ENCODE results near the gene CERKL. TPM values are rescaled to one million over a fixed set of nuclear protein-coding genes. Genes with fewer than 3 reads are reported as not detected.

CERKL gene
- total RNA-seq, 1 experiment from 2014 or later: 0.24 TPM

- TF ChIP-seq ZNF396 (CRISPR knock-in tag; IDR thresholded peaks at IDR 0.05; ENCODE audit: borderline replicate concordance) (no peak), NR2C2 (CRISPR knock-in tag; IDR thresholded peaks at IDR 0.05) (no peak), ZNF423 (CRISPR knock-in tag; IDR thresholded peaks at IDR 0.05) (no peak), NFATC4 (CRISPR knock-in tag; IDR thresholded peaks at IDR 0.05) (no peak), ZNF138 (CRISPR knock-in tag; conservative IDR thresholded peaks at IDR 0.05) (no peak), HMGXB4 (CRISPR knock-in tag; IDR thresholded peaks at IDR 0.05) (no peak), JAZF1 (CRISPR knock-in tag; IDR thresholded peaks at IDR 0.05) (no peak), ZNF219 (CRISPR knock-in tag; IDR thresholded peaks at IDR 0.05; ENCODE audit: borderline replicate concordance) (no peak)
Observed at GRCh38 chr2:181570059-181570458, 86.8 kb downstream of the CERKL start (continued).

- no peaks in the 10 kb centered on the region for H3K27me3 Mint-ChIP-seq (ENCODE audit: low read depth)
- POLR2A ChIA-PET: no interaction called here
Observed at GRCh38 chr2:181566334-181567032, 90.4 kb downstream of the CERKL start.

More at GRCh38 chr2:181566334-181567032, 90.4 kb downstream of the CERKL start:
- H3K36me3 Mint-ChIP-seq: no peaks in the 10 kb centered on the region
- H3K9me3 Mint-ChIP-seq: peaks cover 10% of the 10 kb centered on the region
- peaks cover 4% of the 10 kb centered on the region; the same call in 1 of the 2 replicates for H3K4me1 Mint-ChIP-seq
- H3K27ac Mint-ChIP-seq: no peak overlapping the region
- DNase-seq (ENCODE audit: low spot score) (no peak), ATAC-seq (no peak)
- no peak overlapping the region for H3K4me3 Mint-ChIP-seq
- TF ChIP-seq TCF7 (CRISPR knock-in tag; IDR thresholded peaks at IDR 0.05; ENCODE audit: low read depth) (no peak), NFYB (CRISPR knock-in tag; conservative IDR thresholded peaks at IDR 0.05; ENCODE audit: low read depth) (no peak), KAT7 (CRISPR knock-in tag; IDR thresholded peaks at IDR 0.05; ENCODE audit: borderline replicate concordance) (no peak), ZNF232 (CRISPR knock-in tag; IDR thresholded peaks at IDR 0.05) (no peak), GTF2I (CRISPR knock-in tag; conservative IDR thresholded peaks at IDR 0.05) (no peak), ATF2 (CRISPR knock-in tag; IDR thresholded peaks at IDR 0.05; ENCODE audit: borderline replicate concordance, low read depth) (no peak), TP53 (CRISPR knock-in tag; IDR thresholded peaks at IDR 0.05) (no peak), PRDM15 (CRISPR knock-in tag; IDR thresholded peaks at IDR 0.05) (no peak), GRHL2 (CRISPR knock-in tag; IDR thresholded peaks at IDR 0.05; ENCODE audit: insufficient replicate concordance, severe bottlenecking) (no peak), ATF1 (CRISPR knock-in tag; IDR thresholded peaks at IDR 0.05) (no peak)
- TF ChIP-seq, protein P1, sequence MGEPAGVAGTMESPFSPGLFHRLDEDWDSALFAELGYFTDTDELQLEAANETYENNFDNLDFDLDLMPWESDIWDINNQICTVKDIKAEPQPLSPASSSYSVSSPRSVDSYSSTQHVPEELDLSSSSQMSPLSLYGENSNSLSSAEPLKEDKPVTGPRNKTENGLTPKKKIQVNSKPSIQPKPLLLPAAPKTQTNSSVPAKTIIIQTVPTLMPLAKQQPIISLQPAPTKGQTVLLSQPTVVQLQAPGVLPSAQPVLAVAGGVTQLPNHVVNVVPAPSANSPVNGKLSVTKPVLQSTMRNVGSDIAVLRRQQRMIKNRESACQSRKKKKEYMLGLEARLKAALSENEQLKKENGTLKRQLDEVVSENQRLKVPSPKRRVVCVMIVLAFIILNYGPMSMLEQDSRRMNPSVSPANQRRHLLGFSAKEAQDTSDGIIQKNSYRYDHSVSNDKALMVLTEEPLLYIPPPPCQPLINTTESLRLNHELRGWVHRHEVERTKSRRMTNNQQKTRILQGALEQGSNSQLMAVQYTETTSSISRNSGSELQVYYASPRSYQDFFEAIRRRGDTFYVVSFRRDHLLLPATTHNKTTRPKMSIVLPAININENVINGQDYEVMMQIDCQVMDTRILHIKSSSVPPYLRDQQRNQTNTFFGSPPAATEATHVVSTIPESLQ (CRISPR knock-in tag; IDR thresholded peaks at IDR 0.05): no peak
- TF ChIP-seq, protein P2, sequence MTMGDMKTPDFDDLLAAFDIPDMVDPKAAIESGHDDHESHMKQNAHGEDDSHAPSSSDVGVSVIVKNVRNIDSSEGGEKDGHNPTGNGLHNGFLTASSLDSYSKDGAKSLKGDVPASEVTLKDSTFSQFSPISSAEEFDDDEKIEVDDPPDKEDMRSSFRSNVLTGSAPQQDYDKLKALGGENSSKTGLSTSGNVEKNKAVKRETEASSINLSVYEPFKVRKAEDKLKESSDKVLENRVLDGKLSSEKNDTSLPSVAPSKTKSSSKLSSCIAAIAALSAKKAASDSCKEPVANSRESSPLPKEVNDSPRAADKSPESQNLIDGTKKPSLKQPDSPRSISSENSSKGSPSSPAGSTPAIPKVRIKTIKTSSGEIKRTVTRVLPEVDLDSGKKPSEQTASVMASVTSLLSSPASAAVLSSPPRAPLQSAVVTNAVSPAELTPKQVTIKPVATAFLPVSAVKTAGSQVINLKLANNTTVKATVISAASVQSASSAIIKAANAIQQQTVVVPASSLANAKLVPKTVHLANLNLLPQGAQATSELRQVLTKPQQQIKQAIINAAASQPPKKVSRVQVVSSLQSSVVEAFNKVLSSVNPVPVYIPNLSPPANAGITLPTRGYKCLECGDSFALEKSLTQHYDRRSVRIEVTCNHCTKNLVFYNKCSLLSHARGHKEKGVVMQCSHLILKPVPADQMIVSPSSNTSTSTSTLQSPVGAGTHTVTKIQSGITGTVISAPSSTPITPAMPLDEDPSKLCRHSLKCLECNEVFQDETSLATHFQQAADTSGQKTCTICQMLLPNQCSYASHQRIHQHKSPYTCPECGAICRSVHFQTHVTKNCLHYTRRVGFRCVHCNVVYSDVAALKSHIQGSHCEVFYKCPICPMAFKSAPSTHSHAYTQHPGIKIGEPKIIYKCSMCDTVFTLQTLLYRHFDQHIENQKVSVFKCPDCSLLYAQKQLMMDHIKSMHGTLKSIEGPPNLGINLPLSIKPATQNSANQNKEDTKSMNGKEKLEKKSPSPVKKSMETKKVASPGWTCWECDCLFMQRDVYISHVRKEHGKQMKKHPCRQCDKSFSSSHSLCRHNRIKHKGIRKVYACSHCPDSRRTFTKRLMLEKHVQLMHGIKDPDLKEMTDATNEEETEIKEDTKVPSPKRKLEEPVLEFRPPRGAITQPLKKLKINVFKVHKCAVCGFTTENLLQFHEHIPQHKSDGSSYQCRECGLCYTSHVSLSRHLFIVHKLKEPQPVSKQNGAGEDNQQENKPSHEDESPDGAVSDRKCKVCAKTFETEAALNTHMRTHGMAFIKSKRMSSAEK (CRISPR knock-in tag; IDR thresholded peaks at IDR 0.05; ENCODE audit: borderline replicate concordance): no peak
- CTCF ChIA-PET: interaction anchor here (1.5 kb wide), 1 partner anchor 149 kb away, joined by 4 read pairs; no protein-coding TSS in a partner anchor

Data from WTC11 (cell line).